Regular cardiac myocyte (primary cell): Measurements from ENCODE around the gene CCDC14. TPM values are rescaled to one million over a fixed set of nuclear protein-coding genes. Genes with fewer than 3 reads are reported as not detected.

Experiments used
- total RNA-seq: library from RNA; depleted of rRNA; stranded (reverse); fragments of >200 nt; gene quantifications from 2 replicates; pipeline ENCODE4 v1.2.3, GENCODE V29; 2014

The CCDC14 gene, protein sequence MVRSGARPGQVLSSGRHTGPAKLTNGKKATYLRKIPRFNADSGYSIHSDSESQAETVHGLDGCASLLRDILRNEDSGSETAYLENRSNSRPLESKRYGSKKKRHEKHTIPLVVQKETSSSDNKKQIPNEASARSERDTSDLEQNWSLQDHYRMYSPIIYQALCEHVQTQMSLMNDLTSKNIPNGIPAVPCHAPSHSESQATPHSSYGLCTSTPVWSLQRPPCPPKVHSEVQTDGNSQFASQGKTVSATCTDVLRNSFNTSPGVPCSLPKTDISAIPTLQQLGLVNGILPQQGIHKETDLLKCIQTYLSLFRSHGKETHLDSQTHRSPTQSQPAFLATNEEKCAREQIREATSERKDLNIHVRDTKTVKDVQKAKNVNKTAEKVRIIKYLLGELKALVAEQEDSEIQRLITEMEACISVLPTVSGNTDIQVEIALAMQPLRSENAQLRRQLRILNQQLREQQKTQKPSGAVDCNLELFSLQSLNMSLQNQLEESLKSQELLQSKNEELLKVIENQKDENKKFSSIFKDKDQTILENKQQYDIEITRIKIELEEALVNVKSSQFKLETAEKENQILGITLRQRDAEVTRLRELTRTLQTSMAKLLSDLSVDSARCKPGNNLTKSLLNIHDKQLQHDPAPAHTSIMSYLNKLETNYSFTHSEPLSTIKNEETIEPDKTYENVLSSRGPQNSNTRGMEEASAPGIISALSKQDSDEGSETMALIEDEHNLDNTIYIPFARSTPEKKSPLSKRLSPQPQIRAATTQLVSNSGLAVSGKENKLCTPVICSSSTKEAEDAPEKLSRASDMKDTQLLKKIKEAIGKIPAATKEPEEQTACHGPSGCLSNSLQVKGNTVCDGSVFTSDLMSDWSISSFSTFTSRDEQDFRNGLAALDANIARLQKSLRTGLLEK
- 25.3 and 28.5 TPM in 2 replicates for total RNA-seq

DNA sequence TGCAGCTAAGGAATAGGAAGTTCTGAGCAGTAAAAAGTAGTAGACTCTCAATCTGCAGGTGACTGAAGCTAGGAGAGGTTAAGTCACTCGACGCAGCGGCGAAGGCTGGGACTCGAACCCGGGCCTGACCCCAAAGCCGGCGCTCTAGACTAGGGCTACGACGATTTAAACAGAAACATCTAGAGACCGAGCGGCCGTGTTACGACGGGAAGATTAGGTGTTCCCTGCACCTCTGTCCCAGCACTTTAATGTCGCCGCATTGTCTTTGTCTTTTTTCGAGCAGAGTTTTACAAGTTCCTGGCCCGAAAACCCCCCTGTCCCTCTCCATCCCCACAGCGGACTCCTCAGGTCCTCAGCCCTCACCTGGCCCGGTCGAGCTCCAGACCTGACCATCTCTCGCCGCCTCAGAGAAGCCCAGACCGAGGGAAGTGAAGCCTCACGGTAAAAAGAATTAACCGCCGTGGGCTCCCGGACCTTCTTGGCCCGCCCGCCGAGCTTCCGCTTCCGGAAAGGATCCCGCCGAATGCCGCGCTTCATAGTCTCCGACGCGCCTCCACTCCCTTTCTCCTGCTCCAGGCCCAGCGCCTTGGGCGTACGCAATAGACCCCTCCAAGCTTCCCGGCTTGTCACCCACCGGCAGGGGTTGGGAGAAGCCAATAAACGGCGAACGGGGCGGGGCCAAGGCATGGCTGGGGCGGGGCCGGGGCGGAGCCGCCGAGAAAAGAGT is at the start of gene CCDC14:
Gene CCDC14, minus strand, starts transcription at position 449 of the 727 bp plus-strand sequence. Its CDS starts 56 bp downstream, at position 393.

DNA sequence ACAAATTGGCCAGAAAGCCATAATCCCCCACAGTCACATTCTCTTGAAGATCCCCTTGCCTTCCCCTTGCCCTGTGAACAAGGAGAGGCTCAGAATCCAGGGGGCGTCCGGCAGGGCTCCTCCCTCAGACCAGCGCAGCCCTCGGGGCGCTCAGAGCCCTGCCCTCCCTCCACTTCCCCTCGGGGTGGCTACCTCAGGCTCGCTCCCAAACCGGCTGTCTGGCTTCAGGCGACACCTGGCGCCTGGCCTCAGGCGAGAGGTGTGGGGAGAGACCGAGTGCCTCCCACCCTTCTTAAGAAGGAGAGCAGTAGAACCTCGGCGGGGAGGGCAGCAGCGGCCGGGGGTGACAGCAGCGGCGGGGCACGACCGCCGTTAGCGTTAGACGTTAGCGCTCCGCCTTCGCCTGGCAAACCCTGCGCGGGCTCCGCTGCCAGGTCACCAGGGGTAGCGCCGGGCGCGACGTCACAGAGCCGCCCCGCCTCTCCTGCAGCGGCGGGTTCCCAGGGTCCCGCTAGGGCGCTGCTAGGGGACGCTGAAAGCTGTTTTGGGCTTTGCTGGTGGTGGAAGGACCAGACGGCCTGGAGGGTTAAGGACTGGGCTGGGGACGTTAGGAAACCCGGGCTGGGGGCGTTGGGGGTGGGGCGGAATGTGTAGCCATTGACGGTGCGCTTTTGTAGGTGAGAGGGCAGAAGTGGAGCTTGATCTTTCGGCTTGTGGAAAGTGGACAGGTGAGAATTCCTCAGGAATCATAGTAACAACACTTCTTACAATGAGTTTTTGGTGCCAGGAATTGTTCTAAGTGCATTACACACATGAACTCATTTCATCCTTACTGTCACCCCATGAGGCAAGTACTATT is 30.9 kb upstream of the CCDC14 start, which contains the start of gene ROPN1:
Gene ROPN1, minus strand, starts transcription at position 395 of the 859 bp plus-strand sequence. CDS start 11,643 bp downstream, outside the sequence.

DNA sequence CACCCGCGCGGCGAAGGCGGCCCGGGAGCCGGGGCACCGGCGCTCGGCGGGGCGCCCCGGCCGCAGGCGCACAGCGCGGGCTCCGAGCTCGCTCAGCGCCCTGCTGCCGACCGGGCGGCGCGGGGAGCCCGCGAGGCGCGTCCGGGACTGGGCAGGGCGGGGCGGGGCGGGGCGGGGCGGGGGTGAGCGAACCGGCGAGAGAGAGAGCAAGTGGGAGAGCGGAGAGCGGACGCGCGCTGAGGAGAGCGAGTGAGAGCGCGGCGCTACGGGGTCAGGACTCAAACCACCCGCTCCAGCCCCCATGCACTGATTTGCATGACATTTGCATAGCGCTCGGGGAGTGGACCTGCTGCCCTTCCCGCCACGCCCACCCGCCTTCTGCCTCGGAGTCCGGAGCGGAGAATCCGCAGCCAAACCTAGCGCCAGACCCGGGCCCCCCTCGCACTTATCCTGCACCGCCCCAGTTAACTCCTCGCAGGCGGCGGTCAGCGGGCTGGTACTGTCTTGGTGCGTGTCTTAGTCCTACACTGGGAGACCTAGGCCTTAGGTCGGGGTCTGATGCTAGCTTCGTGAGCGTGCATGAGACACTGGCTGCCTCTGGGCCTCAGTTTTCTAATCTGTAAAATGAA is 76.7 kb downstream of the CCDC14 start, which contains the start of gene MYLK:
Gene MYLK, minus strand, starts transcription at position 130 of the 629 bp plus-strand sequence. CDS start 90,491 bp downstream, outside the sequence.

Other genes with a start within 250 kb of the CCDC14 start
- gene MYLK, start 76.9 kb downstream of the CCDC14 start, total RNA-seq: 46.6 and 123 TPM in 2 replicates
- gene ROPN1, start 30.9 kb upstream of the CCDC14 start, total RNA-seq: not detected in 2 replicates
- gene KALRN, start 72.1 kb upstream of the CCDC14 start, total RNA-seq: 1.5 and 2.0 TPM in 2 replicates